ENCODE data around the gene ADTRP.

The ADTRP gene

GRCh38 chr6:11788043-11788442 lies 9.4 kb upstream of the ADTRP start:
- H3K27me3 ChIP-seq (ENCODE audit: control insufficient read depth, insufficient read depth, low read length) = no peaks in the 10 kb centered on the region
- H3K4me2 ChIP-seq (ENCODE audit: low read length) = no peak overlapping the region
- H3K36me3 ChIP-seq (ENCODE audit: control insufficient read depth, insufficient read depth, low read length) = no peaks in the 10 kb centered on the region
- no peak for TF ChIP-seq CTCF (IDR thresholded peaks at IDR 0.05)
- no peaks in the 10 kb centered on the region for H3K79me2 ChIP-seq
- H3K27ac ChIP-seq = no peak overlapping the region
- no peak overlapping the region for H2AFZ ChIP-seq
- H3K9me3 ChIP-seq (ENCODE audit: control insufficient read depth, low read length) = no peaks in the 10 kb centered on the region
- no peak overlapping the region for H3K4me3 ChIP-seq (ENCODE audit: low read depth, low read length)
- no peaks in the 10 kb centered on the region for H3K4me1 ChIP-seq
- no peak overlapping the region for H3K9ac ChIP-seq

GRCh38 chr6:11785774-11786579 lies 7.4 kb upstream of the ADTRP start:
- H3K4me1 ChIP-seq = no peaks in the 10 kb centered on the region
- H3K9ac ChIP-seq = no peak overlapping the region
- no peak overlapping the region for H3K4me2 ChIP-seq (ENCODE audit: low read length)
- no peak overlapping the region for H3K27ac ChIP-seq
- H2AFZ ChIP-seq = no peak overlapping the region
- no peaks in the 10 kb centered on the region for H3K27me3 ChIP-seq (ENCODE audit: control insufficient read depth, insufficient read depth, low read length)
- no peaks in the 10 kb centered on the region for H3K79me2 ChIP-seq
- no peak overlapping the region for H3K4me3 ChIP-seq (ENCODE audit: low read depth, low read length)
- no peaks in the 10 kb centered on the region for H3K9me3 ChIP-seq (ENCODE audit: control insufficient read depth, low read length)
- no peak for TF ChIP-seq CTCF (IDR thresholded peaks at IDR 0.05)
- no peaks in the 10 kb centered on the region for H3K36me3 ChIP-seq (ENCODE audit: control insufficient read depth, insufficient read depth, low read length)

GRCh38 chr6:11785415-11785773 lies 6.8 kb upstream of the ADTRP start:
- Histone ChIP-seq H3K27me3 (ENCODE audit: control insufficient read depth, insufficient read depth, low read length) (no peaks in the 10 kb centered on the region), H3K36me3 (ENCODE audit: control insufficient read depth, insufficient read depth, low read length) (no peaks in the 10 kb centered on the region), H3K9ac (no peak overlapping the region), H3K4me1 (no peaks in the 10 kb centered on the region), H3K4me2 (ENCODE audit: low read length) (peak overlapping the region; percentile 30), H3K4me3 (ENCODE audit: low read depth, low read length) (no peak overlapping the region), H3K79me2 (no peaks in the 10 kb centered on the region), H3K9me3 (ENCODE audit: control insufficient read depth, low read length) (no peaks in the 10 kb centered on the region), H3K27ac (no peak overlapping the region), H2AFZ (no peak overlapping the region)
- no peak for TF ChIP-seq CTCF (IDR thresholded peaks at IDR 0.05)

- Histone ChIP-seq H2AFZ (no peak overlapping the region), H3K4me2 (ENCODE audit: low read length) (no peak overlapping the region), H3K79me2 (no peaks in the 10 kb centered on the region), H3K27me3 (ENCODE audit: control insufficient read depth, insufficient read depth, low read length) (no peaks in the 10 kb centered on the region), H3K9me3 (ENCODE audit: control insufficient read depth, low read length) (no peaks in the 10 kb centered on the region), H3K36me3 (ENCODE audit: control insufficient read depth, insufficient read depth, low read length) (no peaks in the 10 kb centered on the region), H3K4me1 (no peaks in the 10 kb centered on the region), H3K9ac (no peak overlapping the region), H3K27ac (no peak overlapping the region), H3K4me3 (ENCODE audit: low read depth, low read length) (no peak overlapping the region)
- no peak for TF ChIP-seq CTCF (IDR thresholded peaks at IDR 0.05)
Measured at GRCh38 chr6:11784341-11784740, 5.7 kb upstream of the ADTRP start.

GRCh38 chr6:11783524-11784064 lies 5.0 kb upstream of the ADTRP start:
- Histone ChIP-seq H3K27ac (no peak overlapping the region), H3K4me1 (peaks cover 6% of the 10 kb centered on the region)
- no peak for TF ChIP-seq CTCF (IDR thresholded peaks at IDR 0.05)

More at GRCh38 chr6:11783524-11784064, 5.0 kb upstream of the ADTRP start:
- H3K36me3 ChIP-seq (ENCODE audit: control insufficient read depth, insufficient read depth, low read length) = no peaks in the 10 kb centered on the region
- H3K9ac ChIP-seq = no peak overlapping the region
- no peak overlapping the region for H3K4me3 ChIP-seq (ENCODE audit: low read depth, low read length)
- H2AFZ ChIP-seq = no peak overlapping the region
- no peaks in the 10 kb centered on the region for H3K9me3 ChIP-seq (ENCODE audit: control insufficient read depth, low read length)
- H3K4me2 ChIP-seq (ENCODE audit: low read length) = no peak overlapping the region
- H3K79me2 ChIP-seq = no peaks in the 10 kb centered on the region
- no peaks in the 10 kb centered on the region for H3K27me3 ChIP-seq (ENCODE audit: control insufficient read depth, insufficient read depth, low read length)
